Astrocyte (in vitro differentiated cells and primary cell): ENCODE measurements around the gene ENOX1. TPM values are rescaled to one million over a fixed set of nuclear protein-coding genes. Genes with fewer than 3 reads are reported as not detected.

ENCODE experiments used
- DNase-seq: peaks from one replicate; pipeline ENCODE4 v3.0.0-alpha.2; 2010; ENCODE audit warnings: low read depth
- FAIRE-seq: peaks from 2 replicates; lab custom pipeline; 2011; peaks lifted over from hg19 to GRCh38; lab: Jason Lieb, UNC
- H2AFZ ChIP-seq: 2 replicates; pipeline ENCODE4 v1.6.0; 2012; ENCODE audit warnings: low read depth, low read length, inconsistent platforms
- H3K27ac ChIP-seq: 2 replicates; pipeline ENCODE4 v1.5.1; 2011; ENCODE audit warnings: low read depth, low read length, inconsistent platforms
- H3K27me3 ChIP-seq: 2 replicates; pipeline ENCODE4 v1.6.0; 2011; ENCODE audit warnings: low read length, inconsistent platforms; ENCODE audit not compliant: insufficient read depth
- H3K36me3 ChIP-seq: 2 replicates; pipeline ENCODE4 v1.5.1; 2011; ENCODE audit warnings: low read length, inconsistent platforms; ENCODE audit not compliant: insufficient read depth
- H3K4me1 ChIP-seq: 2 replicates; pipeline ENCODE4 v1.5.1; 2011; ENCODE audit warnings: low read length, inconsistent platforms; ENCODE audit not compliant: insufficient read depth
- H3K4me2 ChIP-seq: 2 replicates; pipeline ENCODE4 v1.6.0; 2012; ENCODE audit warnings: low read length, inconsistent platforms
- H3K4me3 ChIP-seq: 2 replicates; pipeline ENCODE4 v1.5.1; 2011; ENCODE audit warnings: low read depth, mild to moderate bottlenecking, low read length, inconsistent platforms; ENCODE audit not compliant: insufficient read depth
- H3K79me2 ChIP-seq: 2 replicates; pipeline ENCODE4 v1.6.0; 2012; ENCODE audit warnings: mild to moderate bottlenecking, low read length, inconsistent platforms; ENCODE audit not compliant: insufficient read depth
- H3K9ac ChIP-seq: 2 replicates; pipeline ENCODE4 v1.6.0; 2012; ENCODE audit warnings: mild to moderate bottlenecking, low read length, inconsistent platforms
- H3K9me3 ChIP-seq: 2 replicates; pipeline ENCODE4 v1.5.1; 2012; ENCODE audit warnings: low read depth, mild to moderate bottlenecking, low read length, inconsistent platforms; ENCODE audit not compliant: insufficient read depth
- H4K20me1 ChIP-seq: 2 replicates; pipeline ENCODE4 v1.6.0; 2012; ENCODE audit warnings: low read length, inconsistent platforms; ENCODE audit not compliant: insufficient read depth
- H3K27ac Mint-ChIP-seq: one replicate; pipeline ENCODE4 v1.8.0; 2021; ENCODE audit warnings: mild to moderate bottlenecking, mixed read lengths; ENCODE audit not compliant: unreplicated experiment
- H3K27me3 Mint-ChIP-seq: one replicate; pipeline ENCODE4 v1.8.0; 2021; ENCODE audit warnings: low read depth, mixed read lengths; ENCODE audit not compliant: unreplicated experiment
- H3K36me3 Mint-ChIP-seq: one replicate; pipeline ENCODE4 v1.8.0; 2021; ENCODE audit warnings: low read depth, mixed read lengths; ENCODE audit not compliant: unreplicated experiment
- H3K4me1 Mint-ChIP-seq: one replicate; pipeline ENCODE4 v1.8.0; 2021; ENCODE audit warnings: low read depth, mixed read lengths; ENCODE audit not compliant: unreplicated experiment
- H3K4me3 Mint-ChIP-seq: one replicate; pipeline ENCODE4 v1.8.0; 2021; ENCODE audit warnings: mild to moderate bottlenecking, moderate library complexity, mixed read lengths; ENCODE audit not compliant: unreplicated experiment
- H3K9me3 Mint-ChIP-seq: one replicate; pipeline ENCODE4 v1.8.0; 2021; ENCODE audit warnings: mild to moderate bottlenecking, mixed read lengths; ENCODE audit not compliant: unreplicated experiment
- CTCF ChIP-seq: IDR thresholded peaks from 2 replicates; pipeline ENCODE4 v1.5.1; 2011; ENCODE audit warnings: low read depth, mild to moderate bottlenecking, inconsistent platforms, low read length, moderate library complexity; ENCODE audit not compliant: insufficient read depth
- EZH2 ChIP-seq: IDR thresholded peaks from 2 replicates; pipeline ENCODE4 v1.6.1; 2012; ENCODE audit warnings: mild to moderate bottlenecking, low read length, inconsistent platforms; ENCODE audit not compliant: insufficient read depth
- total RNA-seq: library from RNA; stranded (reverse); gene quantifications from 2 replicates; pipeline ENCODE4 v1.2.1, GENCODE V29; 2021

The ENOX1 gene
- total RNA-seq, 1 donor from 2014 or later = 2.3 TPM

- FAIRE-seq (no peak), DNase-seq (no peak)
- H3K4me3 ChIP-seq = no peak overlapping the region
- H3K79me2 ChIP-seq = no peaks in the 10 kb centered on the region
- no peak overlapping the region for H3K27ac ChIP-seq
- Mint-ChIP-seq H3K27ac (no peak overlapping the region), H3K4me1 (no peaks in the 10 kb centered on the region), H3K9me3 (no peaks in the 10 kb centered on the region), H3K36me3 (no peaks in the 10 kb centered on the region), H3K4me3 (no peak overlapping the region), H3K27me3 (no peaks in the 10 kb centered on the region)
- H3K9me3 ChIP-seq = no peaks in the 10 kb centered on the region
- H3K9ac ChIP-seq = no peak overlapping the region
- no peaks in the 10 kb centered on the region for H3K27me3 ChIP-seq
- H2AFZ ChIP-seq = no peak overlapping the region
- H3K4me1 ChIP-seq = no peaks in the 10 kb centered on the region
- TF ChIP-seq EZH2 = no peak
- no peak for TF ChIP-seq CTCF
- no peaks in the 10 kb centered on the region for H4K20me1 ChIP-seq
- no peaks in the 10 kb centered on the region for H3K36me3 ChIP-seq
- no peak overlapping the region for H3K4me2 ChIP-seq
These were observed 43.9 kb downstream of the ENOX1 start for GRCh38 chr13:43742911-43743310.

DNA sequence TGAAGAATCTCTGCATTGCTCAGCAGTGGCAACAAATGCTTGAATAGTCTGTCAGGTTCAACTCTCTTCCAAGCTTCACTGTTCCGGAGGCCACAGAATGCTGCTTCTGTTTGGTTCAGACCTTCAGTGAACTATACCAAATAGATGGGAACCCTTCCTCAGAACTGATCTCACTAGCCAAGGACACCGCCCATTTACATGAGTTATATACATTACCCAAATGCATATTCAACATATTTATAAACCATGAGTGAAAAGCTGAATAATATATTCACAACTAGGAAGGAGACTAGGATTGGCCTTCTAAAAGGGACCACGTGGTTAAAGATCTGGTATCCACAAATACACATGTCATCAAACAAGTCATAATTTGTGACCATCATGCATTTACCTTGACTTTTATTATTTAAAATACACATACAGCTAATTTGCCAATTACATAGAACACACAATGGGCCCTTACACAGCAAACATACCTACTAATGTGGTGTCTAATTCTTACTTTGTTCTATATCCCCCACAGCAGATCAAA, 49.3 kb downstream of the ENOX1 start:
- DNase-seq (no peak), FAIRE-seq (no peak)
- H3K9ac ChIP-seq = no peak overlapping the region
- Mint-ChIP-seq H3K4me3 (no peak overlapping the region), H3K27me3 (no peaks in the 10 kb centered on the region), H3K36me3 (no peaks in the 10 kb centered on the region), H3K27ac (no peak overlapping the region), H3K4me1 (no peaks in the 10 kb centered on the region), H3K9me3 (no peaks in the 10 kb centered on the region)
- H3K36me3 ChIP-seq = no peaks in the 10 kb centered on the region
- no peak for TF ChIP-seq EZH2
- no peak for TF ChIP-seq CTCF
- no peaks in the 10 kb centered on the region for H4K20me1 ChIP-seq
- H2AFZ ChIP-seq = no peak overlapping the region
- no peak overlapping the region for H3K4me3 ChIP-seq
- H3K4me1 ChIP-seq = no peaks in the 10 kb centered on the region
- no peak overlapping the region for H3K4me2 ChIP-seq
- peaks cover 2% of the 10 kb centered on the region for H3K27me3 ChIP-seq
- no peaks in the 10 kb centered on the region for H3K79me2 ChIP-seq
- no peak overlapping the region for H3K27ac ChIP-seq
- H3K9me3 ChIP-seq = no peaks in the 10 kb centered on the region

GRCh38 chr13:43732726-43733125, 54.0 kb downstream of the ENOX1 start:
- no peaks in the 10 kb centered on the region for H3K36me3 ChIP-seq
- TF ChIP-seq CTCF (no peak), EZH2 (no peak)
- FAIRE-seq = no peak
- H3K79me2 ChIP-seq = no peaks in the 10 kb centered on the region
- no peak for DNase-seq
- Mint-ChIP-seq H3K4me1 (peaks cover 19% of the 10 kb centered on the region), H3K27ac (no peak overlapping the region), H3K4me3 (no peak overlapping the region), H3K36me3 (no peaks in the 10 kb centered on the region), H3K27me3 (no peaks in the 10 kb centered on the region), H3K9me3 (no peaks in the 10 kb centered on the region)
- no peak overlapping the region for H2AFZ ChIP-seq
- no peak overlapping the region for H3K4me2 ChIP-seq
- no peak overlapping the region for H3K4me3 ChIP-seq
- H3K4me1 ChIP-seq = no peaks in the 10 kb centered on the region
- no peak overlapping the region for H3K9ac ChIP-seq
- peaks cover 2% of the 10 kb centered on the region for H3K27me3 ChIP-seq
- no peaks in the 10 kb centered on the region for H4K20me1 ChIP-seq
- no peak overlapping the region for H3K27ac ChIP-seq
- H3K9me3 ChIP-seq = no peaks in the 10 kb centered on the region
